ENCODE data around the gene ELOF1. TPM values are rescaled to one million over a fixed set of nuclear protein-coding genes. Genes with fewer than 3 reads are reported as not detected.

The ELOF1 gene
- total and polyA plus RNA-seq, 2 of the 4 experiments (the other 2 are of a cell fraction), result 62.4 to 96.8 TPM

DNA sequence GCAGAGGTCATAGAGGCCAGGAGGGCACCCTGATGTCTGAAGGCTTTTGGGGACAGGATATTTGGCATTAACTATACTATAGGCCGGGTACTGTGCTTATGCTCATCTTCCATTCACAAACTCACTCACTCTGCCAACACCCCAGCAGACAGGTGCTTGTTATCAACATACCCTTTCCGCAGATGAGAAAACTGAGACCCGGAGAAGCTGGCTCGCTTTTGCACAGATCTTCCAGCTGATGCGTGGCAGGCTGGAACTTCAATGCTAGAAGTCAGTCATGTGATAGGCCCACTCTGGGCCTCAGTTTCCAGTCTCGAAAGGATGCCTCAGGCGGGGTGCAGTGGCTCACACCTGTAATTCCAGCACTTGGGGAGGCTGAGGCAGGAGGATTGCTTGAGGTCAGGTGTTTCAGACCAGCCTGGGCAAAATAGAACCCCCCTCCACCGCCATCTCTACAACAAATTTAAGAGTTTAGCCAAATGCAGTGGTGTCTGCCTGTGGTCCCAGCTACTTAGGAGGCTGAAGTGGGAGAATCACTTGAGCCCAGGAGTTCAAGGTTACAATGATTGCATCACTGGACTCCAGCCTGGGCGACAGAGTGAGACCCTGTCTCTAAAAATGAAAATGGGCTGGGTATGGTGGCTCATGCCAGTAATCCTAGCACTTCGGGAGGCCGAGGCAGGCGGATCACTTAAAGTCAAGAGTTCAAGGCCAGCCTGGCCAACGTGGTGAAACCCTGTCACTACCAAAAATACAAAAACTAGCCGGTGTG lies 10.9 kb downstream of the ELOF1 start:
- Histone ChIP-seq H2BK5ac (ENCODE audit: low read depth, low read length, poor library complexity, severe bottlenecking) (no peak overlapping the region), H2AFZ (replicated peaks; ENCODE audit: low read length, poor library complexity) (no peak overlapping the region), H2AK9ac (replicated peaks; ENCODE audit: low read depth, low read length, poor library complexity) (no peak overlapping the region), H3K27me3 (ENCODE audit: control insufficient read depth, insufficient read depth, low read length) (no peaks in the 10 kb centered on the region), H3K9ac (ENCODE audit: low read depth, low read length) (no peak overlapping the region), H3K36me3 (ENCODE audit: control insufficient read depth, insufficient read depth, low read length) (peaks cover 42% of the 10 kb centered on the region), H3K18ac (ENCODE audit: low read depth, low read length) (no peak overlapping the region), H2AK5ac (ENCODE audit: low read depth, low read length) (no peak overlapping the region), H3K4me3 (ENCODE audit: insufficient read depth, low read depth, low read length) (no peak overlapping the region), H3K4ac (ENCODE audit: low read depth, low read length) (no peak overlapping the region), H3K9me1 (ENCODE audit: insufficient read depth, low read length) (no peaks in the 10 kb centered on the region), H3K14ac (replicated peaks; ENCODE audit: low read depth, low read length) (no peak overlapping the region), H3K4me1 (ENCODE audit: control insufficient read depth, insufficient read depth, low read length) (no peaks in the 10 kb centered on the region), H3K23ac (ENCODE audit: low read depth, low read length) (no peak overlapping the region), H4K5ac (ENCODE audit: low read depth, low read length) (no peak overlapping the region), H4K91ac (ENCODE audit: insufficient read depth, low read depth, low read length) (no peak overlapping the region), H2BK20ac (ENCODE audit: low read depth, low read length) (no peak overlapping the region), H4K8ac (ENCODE audit: low read depth in 2 of 2, low read length in 2 of 2) (no peak overlapping the region), H2BK120ac (ENCODE audit: low read depth, low read length) (no peak overlapping the region), H2BK15ac (ENCODE audit: low read depth, low read length) (no peak overlapping the region), H3K9me3 (ENCODE audit: control insufficient read depth, insufficient read depth, low read length) (no peaks in the 10 kb centered on the region), H3K27ac (ENCODE audit: insufficient read depth, low read length) (no peak overlapping the region), H3K4me2 (ENCODE audit: low read depth, low read length) (no peak overlapping the region), H4K20me1 (ENCODE audit: insufficient read depth, low read length) (peaks cover 6% of the 10 kb centered on the region; the same call in 1 of the 2 replicates), H3K79me1 (ENCODE audit: low read depth in 1 of 2, low read length in 2 of 2) (no peaks in the 10 kb centered on the region), H3K56ac (ENCODE audit: extremely low read depth, insufficient read depth, low read length) (no peak overlapping the region)
- BruUV-seq (replicated peaks), result no TSS peak
- TF ChIP-seq POLR2A (IDR thresholded peaks at IDR 0.05; ENCODE audit: low read depth, low read length) (no peak), BHLHE40 (IDR thresholded peaks at IDR 0.05; ENCODE audit: low read depth, low read length) (no peak), RFX5 (IDR thresholded peaks at IDR 0.05; ENCODE audit: low read depth, low read length) (no peak), NFE2L2 (IDR thresholded peaks at IDR 0.05; ENCODE audit: low read depth, low read length) (no peak), SMC3 (IDR thresholded peaks at IDR 0.05; ENCODE audit: low read depth, low read length) (no peak), MXI1 (IDR thresholded peaks at IDR 0.05; ENCODE audit: borderline replicate concordance, low read depth, low read length) (no peak), MAFK (IDR thresholded peaks at IDR 0.05; ENCODE audit: low read depth, low read length) (no peak), RAD21 (IDR thresholded peaks at IDR 0.05; ENCODE audit: low read length) (no peak), FOS (IDR thresholded peaks at IDR 0.05; ENCODE audit: low read depth, low read length) (no peak), CHD1 (IDR thresholded peaks at IDR 0.05; ENCODE audit: low read depth, low read length) (no peak), MAZ (IDR thresholded peaks at IDR 0.05; ENCODE audit: borderline replicate concordance, low read depth, low read length) (no peak)
- TF ChIP-seq, protein P1, sequence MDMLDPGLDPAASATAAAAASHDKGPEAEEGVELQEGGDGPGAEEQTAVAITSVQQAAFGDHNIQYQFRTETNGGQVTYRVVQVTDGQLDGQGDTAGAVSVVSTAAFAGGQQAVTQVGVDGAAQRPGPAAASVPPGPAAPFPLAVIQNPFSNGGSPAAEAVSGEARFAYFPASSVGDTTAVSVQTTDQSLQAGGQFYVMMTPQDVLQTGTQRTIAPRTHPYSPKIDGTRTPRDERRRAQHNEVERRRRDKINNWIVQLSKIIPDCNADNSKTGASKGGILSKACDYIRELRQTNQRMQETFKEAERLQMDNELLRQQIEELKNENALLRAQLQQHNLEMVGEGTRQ (IDR thresholded peaks at IDR 0.05; ENCODE audit: low read depth, low read length), result no peak
- TF ChIP-seq, protein P2, sequence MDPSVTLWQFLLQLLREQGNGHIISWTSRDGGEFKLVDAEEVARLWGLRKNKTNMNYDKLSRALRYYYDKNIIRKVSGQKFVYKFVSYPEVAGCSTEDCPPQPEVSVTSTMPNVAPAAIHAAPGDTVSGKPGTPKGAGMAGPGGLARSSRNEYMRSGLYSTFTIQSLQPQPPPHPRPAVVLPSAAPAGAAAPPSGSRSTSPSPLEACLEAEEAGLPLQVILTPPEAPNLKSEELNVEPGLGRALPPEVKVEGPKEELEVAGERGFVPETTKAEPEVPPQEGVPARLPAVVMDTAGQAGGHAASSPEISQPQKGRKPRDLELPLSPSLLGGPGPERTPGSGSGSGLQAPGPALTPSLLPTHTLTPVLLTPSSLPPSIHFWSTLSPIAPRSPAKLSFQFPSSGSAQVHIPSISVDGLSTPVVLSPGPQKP (IDR thresholded peaks at IDR 0.05; ENCODE audit: borderline replicate concordance, low read depth, low read length), result no peak
- WGBS, 2 experiments (ENCODE audit: extremely low coverage in 2 of 2, insufficient read length in 1 of 2), result 94% methylated on average over 6 of the region's 14 CpGs; no CpG with 5 or more reads in 1 of the 2 experiments
- no peak for DNase-seq
- ATAC-seq (ENCODE audit: low read depth), result no peak
- in situ Hi-C loops (cut with MboI; ENCODE audit: low sequenced_read_pairs), result no loop called here
- dilution Hi-C loops (cut with HindIII; ENCODE audit: low sequenced_read_pairs, unreplicated experiment), result no loop called here
- intact Hi-C loops (cut with micrococcal nuclease), result no loop called here
- ChIA-PET POLR2A (ENCODE audit: unreplicated experiment) (no interaction called here), CTCF (no interaction called here)
